Activated CD8-positive, alpha-beta T cell treated with anti-CD3 and anti-CD28 coated beads for 36 hours (primary cell): ENCODE data around the gene TRAPPC6A. TPM values are rescaled to one million over a fixed set of nuclear protein-coding genes. Genes with fewer than 3 reads are reported as not detected.

Experiments used
- ATAC-seq: fragments of 200-7000 bp; cut with Tn5 transposase; one replicate; pipeline ENCODE4 v1.10.0; 2021; ENCODE audit warnings: mild to moderate bottlenecking, moderate library complexity
- CTCF ChIA-PET: fragments of 350-600 bp; sonication (Branson Sonifier 250); formaldehyde crosslinking; loops from one replicate; lab custom pipeline; 2021; ENCODE audit warnings: antibody characterized with exemption; lab: Charles Lee
- POLR2A ChIA-PET: fragments of 350-600 bp; sonication (Branson Sonifier 250); formaldehyde crosslinking; loops from one replicate; lab custom pipeline; 2021; ENCODE audit warnings: antibody characterized with exemption; lab: Charles Lee
- DNase-seq: peaks from one replicate; pipeline ENCODE4 v3.0.0-alpha.2; 2020
- H3K27ac Mint-ChIP-seq: one replicate; pipeline ENCODE4 v1.8.0; 2021; ENCODE audit warnings: mild to moderate bottlenecking, mixed read lengths
- H3K27me3 Mint-ChIP-seq: one replicate; pipeline ENCODE4 v1.8.0; 2021; ENCODE audit warnings: mixed read lengths
- H3K36me3 Mint-ChIP-seq: one replicate; pipeline ENCODE4 v1.8.0; 2021; ENCODE audit warnings: low read depth, mixed read lengths
- H3K4me1 Mint-ChIP-seq: one replicate; pipeline ENCODE4 v1.8.0; 2021; ENCODE audit warnings: low read depth, mixed read lengths
- H3K4me3 Mint-ChIP-seq: one replicate; pipeline ENCODE4 v1.8.0; 2021; ENCODE audit warnings: mild to moderate bottlenecking, moderate library complexity, mixed read lengths
- H3K9me3 Mint-ChIP-seq: one replicate; pipeline ENCODE4 v1.8.0; 2021; ENCODE audit warnings: mixed read lengths
- CTCF ChIP-seq: fragments of 200-600 bp; IDR thresholded peaks from one replicate; pipeline ENCODE4 v1.8.0; 2022; ENCODE audit warnings: antibody characterized with exemption, mild to moderate bottlenecking
- intact Hi-C: fragments of 100-400 bp; cut with micrococcal nuclease; formaldehyde crosslinking; loops from one replicate; pipeline ENCODE4 v1.10.0; 2022
- total RNA-seq, 2 experiments: library from RNA; stranded (reverse); gene quantifications; one replicate each; pipeline ENCODE4 v1.2.3, GENCODE V29; 2021

TRAPPC6A gene
- total RNA-seq, 2 experiments from 2014 or later = 27.3 to 28.8 TPM

- CTCF ChIA-PET = interaction anchor here (0.7 to 2.6 kb wide), 4 partner anchors 11 to 30 kb away, joined by 3 to 6 read pairs (median 3); no protein-coding TSS in a partner anchor
- ATAC-seq = peak; percentile 17
- no peak for TF ChIP-seq CTCF
- peaks cover 2% of the 10 kb centered on the region for H3K9me3 Mint-ChIP-seq
- POLR2A ChIA-PET = interaction anchor here (0.7 to 1.5 kb wide), 5 partner anchors 11 to 364 kb away, joined by 3 to 5 read pairs (median 5); partner anchors contain the start of gene BLOC1S3
- intact Hi-C loops = no loop called here
- peaks cover 25% of the 10 kb centered on the region for H3K4me1 Mint-ChIP-seq
- H3K27ac Mint-ChIP-seq = no peak overlapping the region
- H3K27me3 Mint-ChIP-seq = peaks cover 27% of the 10 kb centered on the region
- DNase-seq = peak; percentile 39
- H3K36me3 Mint-ChIP-seq = peaks cover 7% of the 10 kb centered on the region
- no peak overlapping the region for H3K4me3 Mint-ChIP-seq
These were observed 24.5 kb downstream of the TRAPPC6A start for GRCh38 chr19:45153339-45154063.

- peaks cover 25% of the 10 kb centered on the region for H3K4me1 Mint-ChIP-seq
- peaks cover 7% of the 10 kb centered on the region for H3K36me3 Mint-ChIP-seq
- no peak for TF ChIP-seq CTCF
- POLR2A ChIA-PET = interaction anchor here (0.7 to 1.5 kb wide), 8 partner anchors 8 to 60 kb away, joined by 3 to 7 read pairs (median 3); partner anchors contain the start of genes BLOC1S3, NKPD1 and PPP1R37
- H3K9me3 Mint-ChIP-seq = peaks cover 2% of the 10 kb centered on the region
- peaks cover 23% of the 10 kb centered on the region for H3K27me3 Mint-ChIP-seq
- H3K27ac Mint-ChIP-seq = peak overlapping the region; percentile 30
- intact Hi-C loops = no loop called here
- DNase-seq (peak; percentile 71), ATAC-seq (peak; percentile 50)
- peak overlapping the region; percentile 52 for H3K4me3 Mint-ChIP-seq
- CTCF ChIA-PET = interaction anchor here (0.7 to 2.6 kb wide), 6 partner anchors 12 to 31 kb away, joined by 3 to 6 read pairs (median 3); partner anchors contain the start of gene TRAPPC6A
These were observed 25.3 kb downstream of the TRAPPC6A start for GRCh38 chr19:45152504-45153338.

GRCh38 chr19:45151821-45152503 is 26.1 kb downstream of the TRAPPC6A start:
- no peak for DNase-seq
- ChIA-PET POLR2A (interaction anchor here (0.6 to 1.1 kb wide), 6 partner anchors 9 to 197 kb away, joined by 3 to 7 read pairs (median 3); partner anchors contain the start of genes NKPD1 and PPP1R37), CTCF (interaction anchor here (1.1 kb wide), 2 partner anchors 23 to 26 kb away, joined by 3 to 5 read pairs; partner anchors contain the start of gene TRAPPC6A)
- H3K36me3 Mint-ChIP-seq = peaks cover 9% of the 10 kb centered on the region
- no peak overlapping the region for H3K27ac Mint-ChIP-seq
- H3K4me3 Mint-ChIP-seq = no peak overlapping the region
- no peak for TF ChIP-seq CTCF
- H3K4me1 Mint-ChIP-seq = peaks cover 25% of the 10 kb centered on the region
- H3K9me3 Mint-ChIP-seq = peaks cover 2% of the 10 kb centered on the region
- ATAC-seq = no peak
- H3K27me3 Mint-ChIP-seq = peaks cover 21% of the 10 kb centered on the region
- intact Hi-C loops = no loop called here

- Mint-ChIP-seq H3K4me1 (peaks cover 25% of the 10 kb centered on the region), H3K27me3 (peaks cover 21% of the 10 kb centered on the region)
- POLR2A ChIA-PET = interaction anchor here (0.6 to 1.0 kb wide), 2 partner anchors 12 to 198 kb away, joined by 3 read pairs; no protein-coding TSS in a partner anchor
These were observed 26.7 kb downstream of the TRAPPC6A start for GRCh38 chr19:45151320-45151719.

More at GRCh38 chr19:45151320-45151719, 26.7 kb downstream of the TRAPPC6A start:
- no peak for DNase-seq
- no peak for ATAC-seq
- no peak overlapping the region for H3K4me3 Mint-ChIP-seq
- CTCF ChIA-PET = interaction anchor here (2.8 kb wide), 1 partner anchor 27 kb away, joined by 11 read pairs; no protein-coding TSS in a partner anchor
- intact Hi-C loops = no loop called here
- no peak overlapping the region for H3K27ac Mint-ChIP-seq
- H3K9me3 Mint-ChIP-seq = peaks cover 2% of the 10 kb centered on the region
- TF ChIP-seq CTCF = no peak
- H3K36me3 Mint-ChIP-seq = peaks cover 9% of the 10 kb centered on the region
